ENCODE measurements around the gene IL10RA.
"Not testable (repeated sequence)": the region's sequence is repeated elsewhere in the genome, so short reads cannot be mapped to it uniquely, and the experiment has no call there.

The IL10RA gene

GRCh38 chr11:117985953-117986887 lies at the start of gene IL10RA:
IL10RA (plus strand) TSS chr11:117986394; CDS start chr11:117986468, 74 bp downstream.
- peaks cover 18% of the 10 kb centered on the region for H3K36me3 Mint-ChIP-seq
- peak within 1 kb of the TSS; percentile 90 for H3K4me3 Mint-ChIP-seq
- no peaks in the 10 kb centered on the region for H3K9me3 Mint-ChIP-seq (ENCODE audit: low read depth)
- no peaks in the 10 kb centered on the region for H3K27me3 Mint-ChIP-seq
- peaks cover 88% of the 10 kb centered on the region for H3K4me1 Mint-ChIP-seq (ENCODE audit: low read depth)
- peak within 1 kb of the TSS; percentile 94 for H3K27ac Mint-ChIP-seq

- Mint-ChIP-seq H3K27me3 (no peaks in the 10 kb centered on the region), H3K36me3 (no peaks in the 10 kb centered on the region), H3K4me3 (peak overlapping the region; percentile 5), H3K27ac (peak overlapping the region; percentile 69), H3K4me1 (ENCODE audit: low read depth) (peaks cover 43% of the 10 kb centered on the region), H3K9me3 (ENCODE audit: low read depth) (no peaks in the 10 kb centered on the region)
Measured at GRCh38 chr11:117936973-117937372, 49.2 kb upstream of the IL10RA start.

GRCh38 chr11:117940736-117941135 lies 45.5 kb upstream of the IL10RA start:
- H3K27me3 Mint-ChIP-seq, result no peaks in the 10 kb centered on the region
- H3K4me1 Mint-ChIP-seq (ENCODE audit: low read depth), result peaks cover 31% of the 10 kb centered on the region
- no peaks in the 10 kb centered on the region for H3K36me3 Mint-ChIP-seq
- no peaks in the 10 kb centered on the region for H3K9me3 Mint-ChIP-seq (ENCODE audit: low read depth)
- H3K4me3 Mint-ChIP-seq, result no peak overlapping the region
- H3K27ac Mint-ChIP-seq, result no peak overlapping the region

GRCh38 chr11:117941163-117941707 lies 45.0 kb upstream of the IL10RA start:
- Mint-ChIP-seq H3K4me3 (no peak overlapping the region), H3K36me3 (no peaks in the 10 kb centered on the region), H3K27me3 (no peaks in the 10 kb centered on the region), H3K4me1 (ENCODE audit: low read depth) (peaks cover 33% of the 10 kb centered on the region), H3K27ac (no peak overlapping the region), H3K9me3 (ENCODE audit: low read depth) (no peaks in the 10 kb centered on the region)

- Mint-ChIP-seq H3K4me3 (no peak overlapping the region), H3K4me1 (ENCODE audit: low read depth) (peaks cover 33% of the 10 kb centered on the region), H3K36me3 (no peaks in the 10 kb centered on the region), H3K9me3 (ENCODE audit: low read depth) (no peaks in the 10 kb centered on the region), H3K27ac (no peak overlapping the region), H3K27me3 (no peaks in the 10 kb centered on the region)
Measured at GRCh38 chr11:117941976-117942654, 44.1 kb upstream of the IL10RA start.

- Mint-ChIP-seq H3K27ac (peak overlapping the region; percentile 69), H3K27me3 (no peaks in the 10 kb centered on the region), H3K4me3 (no peak overlapping the region), H3K4me1 (ENCODE audit: low read depth) (peaks cover 48% of the 10 kb centered on the region), H3K36me3 (no peaks in the 10 kb centered on the region), H3K9me3 (ENCODE audit: low read depth) (no peaks in the 10 kb centered on the region)
Measured at GRCh38 chr11:117944554-117944953, 41.6 kb upstream of the IL10RA start.

GRCh38 chr11:117945047-117945810 lies 41.0 kb upstream of the IL10RA start:
- Mint-ChIP-seq H3K27ac (peak overlapping the region; percentile 5), H3K27me3 (no peaks in the 10 kb centered on the region), H3K9me3 (ENCODE audit: low read depth) (no peaks in the 10 kb centered on the region), H3K4me3 (no peak overlapping the region), H3K4me1 (ENCODE audit: low read depth) (peaks cover 55% of the 10 kb centered on the region), H3K36me3 (no peaks in the 10 kb centered on the region)

- H3K4me3 Mint-ChIP-seq, result no peak overlapping the region
- H3K4me1 Mint-ChIP-seq (ENCODE audit: low read depth), result peaks cover 66% of the 10 kb centered on the region
- H3K27ac Mint-ChIP-seq, result peak overlapping the region; percentile 87
- H3K9me3 Mint-ChIP-seq (ENCODE audit: low read depth), result no peaks in the 10 kb centered on the region
- H3K27me3 Mint-ChIP-seq, result no peaks in the 10 kb centered on the region
- H3K36me3 Mint-ChIP-seq, result no peaks in the 10 kb centered on the region
Measured at GRCh38 chr11:117946156-117946841, 39.9 kb upstream of the IL10RA start.

- Mint-ChIP-seq H3K27ac (peak overlapping the region; percentile 87), H3K4me3 (no peak overlapping the region), H3K27me3 (no peaks in the 10 kb centered on the region), H3K36me3 (no peaks in the 10 kb centered on the region), H3K4me1 (ENCODE audit: low read depth) (peaks cover 73% of the 10 kb centered on the region), H3K9me3 (ENCODE audit: low read depth) (no peaks in the 10 kb centered on the region)
Measured at GRCh38 chr11:117946842-117947526, 39.2 kb upstream of the IL10RA start.

GRCh38 chr11:117947751-117948150 lies 38.4 kb upstream of the IL10RA start:
- Mint-ChIP-seq H3K4me1 (ENCODE audit: low read depth) (peaks cover 80% of the 10 kb centered on the region), H3K27ac (peak overlapping the region; percentile 87)
- not testable (repeated sequence) for H3K27me3 Mint-ChIP-seq; H3K4me3 Mint-ChIP-seq; H3K36me3 Mint-ChIP-seq; H3K9me3 Mint-ChIP-seq (ENCODE audit: low read depth)

- not testable (repeated sequence) for H3K36me3 Mint-ChIP-seq; H3K27me3 Mint-ChIP-seq; H3K9me3 Mint-ChIP-seq (ENCODE audit: low read depth); H3K4me3 Mint-ChIP-seq; H3K27ac Mint-ChIP-seq
- H3K4me1 Mint-ChIP-seq (ENCODE audit: low read depth), result peaks cover 87% of the 10 kb centered on the region
Measured at GRCh38 chr11:117948466-117948865, 37.7 kb upstream of the IL10RA start.

GRCh38 chr11:117949062-117949461 lies 37.1 kb upstream of the IL10RA start:
- Mint-ChIP-seq H3K4me1 (ENCODE audit: low read depth) (peaks cover 92% of the 10 kb centered on the region), H3K27ac (peak overlapping the region; percentile 83), H3K27me3 (no peaks in the 10 kb centered on the region), H3K9me3 (ENCODE audit: low read depth) (no peaks in the 10 kb centered on the region), H3K36me3 (no peaks in the 10 kb centered on the region), H3K4me3 (peak overlapping the region; percentile 24)

GRCh38 chr11:117950301-117950700 lies 35.9 kb upstream of the IL10RA start:
- Mint-ChIP-seq H3K4me1 (ENCODE audit: low read depth) (peaks cover 93% of the 10 kb centered on the region), H3K9me3 (ENCODE audit: low read depth) (no peaks in the 10 kb centered on the region), H3K36me3 (no peaks in the 10 kb centered on the region), H3K4me3 (peak overlapping the region; percentile 71), H3K27ac (peak overlapping the region; percentile 85), H3K27me3 (no peaks in the 10 kb centered on the region)

All from activated naive CD8-positive, alpha-beta T cell (primary cell).